ENCODE measurements around the gene RALGDS.

The RALGDS gene

GRCh38 chr9:133149130-133150015 lies 28.3 kb upstream of the RALGDS start:
- DNase-seq: peak; percentile 83

DNA sequence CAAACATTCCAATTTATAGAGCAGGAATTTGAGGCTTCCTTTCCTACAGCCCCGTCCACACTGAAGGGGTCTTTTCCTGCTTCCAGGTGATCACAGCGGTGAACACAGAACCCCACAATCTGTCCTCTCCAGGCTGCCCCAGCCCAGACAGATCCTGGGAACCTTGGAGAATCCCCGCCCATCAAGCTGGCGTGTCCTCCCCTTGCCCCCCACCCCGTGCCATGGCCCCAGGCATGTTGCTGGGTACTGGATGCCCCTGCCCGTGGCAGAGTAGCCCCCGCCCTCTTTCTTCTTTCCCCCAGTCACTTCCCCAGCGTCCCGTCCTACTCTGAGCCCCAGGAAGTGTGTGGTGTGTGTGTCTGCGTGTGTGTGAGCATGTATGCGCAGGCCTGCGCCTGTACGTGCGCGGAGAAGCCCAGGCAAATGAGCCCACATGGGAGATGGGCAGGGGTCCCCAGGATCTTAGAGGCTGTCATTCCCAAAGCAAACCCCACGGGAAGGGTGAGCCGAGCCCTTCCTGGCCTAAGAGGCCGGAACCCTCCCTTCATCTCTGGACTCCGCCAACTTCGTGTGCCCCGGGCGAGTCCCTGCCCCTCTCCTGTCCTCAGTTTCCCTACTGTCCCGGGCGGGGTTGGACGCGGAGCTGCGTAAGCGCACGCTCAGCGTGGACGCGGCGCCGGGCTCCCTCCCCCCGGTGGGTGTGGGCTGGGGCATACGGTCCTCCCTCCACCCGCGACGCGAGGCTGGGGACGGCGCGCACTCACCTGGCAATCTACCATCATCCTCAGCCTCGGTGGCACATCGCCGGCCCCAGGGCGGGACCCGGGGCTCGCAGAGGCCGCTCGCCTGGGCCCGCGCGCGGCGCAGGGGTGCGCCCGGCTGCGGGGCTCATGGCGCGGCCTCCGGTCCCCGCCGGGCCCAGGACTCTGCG lies 27.4 kb upstream of the RALGDS start:
- DNase-seq: peak; percentile 10

- DNase-seq: peak; percentile 61
Measured at GRCh38 chr9:133147412-133148198, 26.6 kb upstream of the RALGDS start.

- DNase-seq: no peak
Measured at GRCh38 chr9:133146746-133147411, 25.8 kb upstream of the RALGDS start.

- no peak for DNase-seq
Measured at GRCh38 chr9:133144904-133145851, 24.1 kb upstream of the RALGDS start.

DNA sequence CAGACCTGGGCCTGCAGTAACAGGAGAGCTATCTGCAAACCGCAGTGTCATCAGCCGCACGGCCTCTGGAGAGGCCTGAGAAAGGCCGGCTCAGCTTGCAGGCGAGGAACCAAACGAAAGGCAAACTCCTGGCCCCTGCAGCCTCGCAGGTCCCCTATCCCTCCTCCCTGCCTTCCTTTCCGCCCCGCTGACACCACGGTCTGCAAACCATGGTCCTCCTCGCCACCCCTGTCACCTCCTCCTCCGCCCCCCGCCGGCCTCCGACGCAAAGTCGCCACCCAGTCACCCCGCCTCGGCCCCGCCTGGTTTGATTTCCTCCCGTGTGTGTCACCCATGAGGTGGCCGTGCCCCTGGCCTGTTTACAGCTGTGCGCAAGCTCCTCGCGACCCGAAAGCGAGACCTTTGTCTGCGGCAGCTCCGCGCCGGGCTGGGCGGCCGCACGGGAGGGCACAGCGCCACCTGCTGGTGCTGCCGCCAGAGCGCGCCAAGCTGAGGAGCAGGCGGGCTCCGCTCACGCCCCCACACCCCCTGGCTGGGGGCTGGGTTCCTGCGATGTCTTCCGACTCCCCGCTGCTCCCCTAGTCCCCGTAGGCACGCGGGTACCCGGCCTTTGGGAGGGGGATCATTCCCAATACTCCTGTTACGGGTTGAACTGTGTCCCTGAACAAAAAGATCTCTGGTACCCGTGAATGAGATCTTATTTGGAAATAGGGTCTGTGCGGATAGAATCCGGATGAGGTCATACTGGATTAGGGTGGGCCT lies 23.3 kb upstream of the RALGDS start:
- DNase-seq: peak; percentile 45

DNA sequence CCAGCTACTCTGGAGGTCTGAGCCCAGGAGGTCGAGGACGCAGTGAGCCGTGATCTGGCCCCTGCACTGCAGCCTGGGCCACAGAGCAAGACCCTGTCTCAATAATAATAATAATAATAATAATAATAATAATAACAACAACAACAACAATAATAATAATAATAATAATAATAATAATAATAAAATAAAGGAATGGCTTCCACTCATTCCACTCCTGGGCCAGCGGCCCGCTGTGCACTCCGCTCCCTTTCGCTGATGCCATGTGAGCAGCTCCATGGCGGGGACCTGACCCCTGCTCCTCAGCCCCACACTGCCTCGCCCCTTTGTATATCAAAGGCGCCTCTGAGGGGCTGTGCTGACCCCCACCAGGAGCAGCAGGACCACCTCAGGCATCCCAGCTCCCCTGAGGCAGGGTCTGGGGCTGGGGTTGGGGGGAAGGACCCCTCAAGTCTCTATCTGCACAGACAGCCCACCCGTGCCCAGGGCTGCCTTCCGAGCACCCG lies 22.6 kb upstream of the RALGDS start:
- no peak for DNase-seq

DNA sequence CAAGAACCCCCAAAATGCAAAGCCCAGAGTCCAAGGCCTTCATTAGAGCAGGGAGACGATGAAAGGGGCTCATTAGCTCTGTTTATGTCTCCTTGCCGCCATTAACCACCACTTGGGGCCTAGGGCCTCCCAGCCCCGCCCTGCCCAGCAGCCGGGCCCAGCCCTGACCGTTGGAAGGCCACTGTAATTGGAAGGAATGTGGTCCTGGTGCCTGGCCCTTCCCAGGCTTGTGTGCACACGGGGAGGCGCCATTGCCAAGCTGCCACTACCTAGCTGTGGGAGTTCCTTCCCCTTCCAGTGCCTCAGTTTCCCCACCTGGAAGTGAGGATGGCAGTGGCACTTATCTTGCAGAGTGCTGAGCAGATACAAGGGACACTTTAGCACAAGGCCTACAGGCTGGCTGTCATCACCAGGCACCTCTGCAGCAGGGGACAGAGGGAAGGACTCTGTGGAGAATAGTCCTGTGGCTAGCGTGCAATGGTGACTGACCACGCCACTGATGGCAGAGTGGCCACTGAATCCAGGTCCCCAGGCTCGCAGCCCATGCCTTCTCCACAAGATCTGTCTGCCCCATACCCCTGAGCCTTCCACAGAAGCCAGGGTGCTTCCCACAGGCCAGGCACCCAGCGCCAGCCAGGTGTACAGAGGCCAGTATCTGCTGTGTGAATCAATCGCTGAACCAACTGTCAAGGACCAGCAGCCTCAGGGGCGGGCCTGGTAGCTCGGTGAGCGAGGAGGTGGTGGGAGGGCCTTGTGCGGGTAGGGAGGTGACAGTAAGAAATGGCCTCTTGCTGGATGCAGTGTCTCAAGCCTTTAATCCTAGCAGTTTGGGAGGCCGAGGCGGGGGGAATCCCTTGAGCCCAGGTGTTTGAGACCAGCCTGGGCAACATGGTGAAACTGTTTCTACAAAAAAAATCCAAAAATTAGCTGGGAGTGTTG lies 21.9 kb upstream of the RALGDS start:
- DNase-seq: no peak

GRCh38 chr9:133141833-133142595 lies 21.0 kb upstream of the RALGDS start:
- no peak for DNase-seq

DNA sequence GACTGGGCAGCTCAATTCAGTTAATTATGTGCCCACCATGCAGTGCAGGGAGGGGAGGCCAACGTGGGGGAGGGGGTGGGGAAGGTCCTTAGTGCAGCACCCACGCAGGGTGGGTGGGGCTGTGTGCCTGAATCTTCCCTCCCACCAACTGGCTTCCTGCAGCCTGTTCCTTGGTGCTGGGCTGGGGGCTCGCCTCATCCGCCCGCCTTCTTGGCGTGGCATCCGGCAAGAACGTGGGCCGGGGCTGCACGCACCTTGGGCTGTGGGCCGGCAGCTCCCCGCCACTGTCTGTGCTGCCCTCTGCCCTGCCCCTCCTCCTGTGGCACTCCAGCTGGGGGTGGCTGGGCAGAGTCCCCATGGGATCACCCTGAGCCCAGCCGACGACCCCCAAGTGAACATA lies 19.6 kb upstream of the RALGDS start:
- DNase-seq: no peak

GRCh38 chr9:133140174-133140505 lies 19.1 kb upstream of the RALGDS start:
- no peak for DNase-seq

GRCh38 chr9:133139246-133140173 lies 18.5 kb upstream of the RALGDS start:
- DNase-seq: no peak

DNA sequence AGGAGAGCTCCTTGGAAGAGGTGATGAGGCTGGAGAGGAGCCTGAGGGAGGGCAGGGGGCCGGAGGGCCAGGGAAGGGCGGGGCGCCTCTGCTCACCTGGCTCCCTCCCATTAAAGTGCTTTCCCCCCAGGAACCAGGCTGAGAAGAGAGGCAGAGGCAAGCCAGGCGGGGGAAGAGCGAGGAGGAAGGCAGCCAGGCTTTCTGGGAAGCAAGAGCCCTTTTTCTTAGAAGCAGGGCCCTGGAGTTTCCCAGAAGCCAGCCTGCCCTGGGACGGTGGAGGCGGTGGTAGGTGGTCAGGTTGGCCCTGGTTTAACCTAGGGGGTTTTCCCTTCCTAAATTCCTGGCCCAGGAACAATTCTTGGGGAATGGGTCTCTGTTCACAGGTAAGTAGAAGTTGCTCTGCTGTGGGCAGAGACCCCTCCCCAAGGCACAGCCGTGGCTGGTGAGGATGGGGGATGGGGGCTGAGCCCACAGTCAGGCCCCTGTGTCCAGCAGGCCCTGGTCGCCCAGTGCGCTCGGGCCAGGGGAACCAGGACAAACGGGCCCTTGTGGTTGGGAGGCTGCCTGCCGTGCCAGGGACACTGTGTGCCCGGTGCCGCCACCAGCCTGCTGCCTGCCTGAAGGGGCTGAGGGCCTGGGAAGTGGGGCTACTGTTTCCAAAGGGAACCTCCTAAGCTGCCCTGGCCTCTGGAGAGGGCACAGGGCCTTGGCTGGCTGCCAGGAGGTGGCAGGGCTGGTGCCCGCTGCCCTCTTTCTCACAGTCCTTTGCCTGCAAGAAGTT lies 16.6 kb upstream of the RALGDS start:
- no peak for DNase-seq

DNA sequence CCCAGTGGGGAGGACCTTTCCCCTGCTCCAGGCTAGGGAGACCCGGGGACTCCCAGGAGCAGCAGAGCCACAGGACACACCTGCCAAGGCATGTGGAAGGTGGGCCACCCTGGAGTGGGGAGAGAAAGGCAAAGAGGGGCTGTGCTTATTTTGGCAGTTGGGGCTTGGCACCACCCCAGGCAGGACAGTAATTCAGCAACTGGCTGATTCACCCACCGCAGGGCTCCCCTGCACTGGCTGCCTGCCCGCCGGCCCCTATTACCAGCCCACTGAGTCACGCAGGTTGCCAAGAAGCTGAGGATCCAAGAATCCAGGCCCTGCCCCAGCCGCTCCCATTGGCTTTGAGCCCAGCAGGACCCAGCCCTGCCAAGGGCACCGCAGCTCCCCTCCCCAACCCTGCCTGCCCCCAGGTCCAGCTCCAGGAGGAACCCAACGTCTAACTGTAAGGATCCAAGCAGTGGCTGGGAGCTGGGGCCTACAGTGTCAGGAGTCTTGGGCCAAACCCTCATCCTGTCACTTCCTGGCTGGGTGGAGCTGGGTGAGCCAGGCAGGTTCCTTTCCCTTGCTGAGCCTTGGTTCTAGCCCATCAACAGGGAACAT lies 14.2 kb upstream of the RALGDS start:
- peak; percentile 77 for DNase-seq

GRCh38 chr9:133134388-133135145 lies 13.5 kb upstream of the RALGDS start:
- DNase-seq: no peak

All from NCI-H1105 treated with DMSO at 0.1 percent for 48 hours (cell line).